AG08395 (cell line): ENCODE results near the gene ISL2.
A peak's percentile ranks its signal among the peaks of the same experiment; 100 is the strongest.

Experiments used
- DNase-seq: peaks from one replicate; pipeline ENCODE4 v3.0.0; 2012; ENCODE audit warnings: mixed read lengths, low spot score

Gene ISL2

GRCh38 chr15:76327191-76328105, 9.1 kb upstream of the ISL2 start:
- no peak for DNase-seq

- DNase-seq = no peak
Measured at GRCh38 chr15:76328106-76328696, 8.4 kb upstream of the ISL2 start.

- no peak for DNase-seq
Measured at GRCh38 chr15:76328958-76329357, 7.6 kb upstream of the ISL2 start.

GRCh38 chr15:76330080-76330680, 6.4 kb upstream of the ISL2 start:
- DNase-seq = peak; percentile 80

GRCh38 chr15:76332796-76333195, 3.8 kb upstream of the ISL2 start:
- DNase-seq = no peak

GRCh38 chr15:76333309-76333708, 3.3 kb upstream of the ISL2 start:
- DNase-seq = no peak

GRCh38 chr15:76333720-76334437, 2.7 kb upstream of the ISL2 start:
- DNase-seq = no peak

GRCh38 chr15:76334438-76335306, 1.9 kb upstream of the ISL2 start:
- DNase-seq = no peak

- no peak for DNase-seq
Measured at GRCh38 chr15:76335307-76336253, 993 bp upstream of the ISL2 start.

GRCh38 chr15:76337059-76337695, 604 bp downstream of the ISL2 start:
- DNase-seq = no peak

- DNase-seq = no peak
Measured at GRCh38 chr15:76337696-76338485, 1.3 kb downstream of the ISL2 start.

- DNase-seq = no peak
Measured at GRCh38 chr15:76338486-76339304, 2.1 kb downstream of the ISL2 start.

- DNase-seq = no peak
Measured at GRCh38 chr15:76339305-76340197, 3.0 kb downstream of the ISL2 start.

- DNase-seq = no peak
Measured at GRCh38 chr15:76340198-76340802, 3.7 kb downstream of the ISL2 start.

- no peak for DNase-seq
Measured at GRCh38 chr15:76340803-76341365, 4.3 kb downstream of the ISL2 start.

GRCh38 chr15:76341366-76342057, 4.9 kb downstream of the ISL2 start:
- no peak for DNase-seq
